ENCODE results near the gene WWP2.

GRCh38 chr16:69816996-69817395, 54.9 kb downstream of the WWP2 start:
- no peak for TF ChIP-seq POLR2A (IDR thresholded peaks at IDR 0.05)
- no peak for TF ChIP-seq CTCF (IDR thresholded peaks at IDR 0.05)

All from body of pancreas (tissue), 4 donors.